ENCODE data around the gene ZNF280C.

The ZNF280C gene

GRCh38 chrX:130165703-130166502 lies 102.8 kb downstream of the ZNF280C start, which contains the start of gene AIFM1 (continued):
- TF ChIP-seq ZNF449 (tag by site-specific recombination; IDR thresholded peaks at IDR 0.05) (peak; percentile 37; the same call in 1 of the 2 replicates), ZNF350 (tag by site-specific recombination; IDR thresholded peaks at IDR 0.05) (no peak), MZF1 (tag by site-specific recombination; IDR thresholded peaks at IDR 0.05; ENCODE audit: borderline replicate concordance) (no peak), ZNF560 (tag by site-specific recombination; IDR thresholded peaks at IDR 0.05; ENCODE audit: borderline replicate concordance) (no peak), PRDM6 (tag by site-specific recombination; IDR thresholded peaks at IDR 0.05) (peak; percentile 30; the same call in 1 of the 2 replicates), YY2 (tag by site-specific recombination; IDR thresholded peaks at IDR 0.05) (no peak), ZNF785 (tag by site-specific recombination; IDR thresholded peaks at IDR 0.05) (no peak), ZNF239 (tag by site-specific recombination; IDR thresholded peaks at IDR 0.05) (no peak), ZNF155 (tag by site-specific recombination; IDR thresholded peaks at IDR 0.05) (no peak), ZNF660 (tag by site-specific recombination; IDR thresholded peaks at IDR 0.05) (peak; percentile 93), KLF8 (tag by site-specific recombination; IDR thresholded peaks at IDR 0.05) (peak; percentile 86), IKZF3 (tag by site-specific recombination; IDR thresholded peaks at IDR 0.05) (peak; percentile 92), ZNF24 (tag by site-specific recombination; IDR thresholded peaks at IDR 0.05) (peak; percentile 83; the same call in 1 of the 2 replicates), SCRT2 (tag by site-specific recombination; IDR thresholded peaks at IDR 0.05) (peak; percentile 96), ZNF776 (tag by site-specific recombination; IDR thresholded peaks at IDR 0.05; ENCODE audit: borderline replicate concordance) (no peak), ZNF132 (tag by site-specific recombination; IDR thresholded peaks at IDR 0.05; ENCODE audit: borderline replicate concordance) (no peak), ZBTB21 (tag by site-specific recombination; IDR thresholded peaks at IDR 0.05) (peak; percentile 66; the same call in 1 of the 2 replicates), TRIM28 (IDR thresholded peaks at IDR 0.05; ENCODE audit: borderline replicate concordance, low read length) (peak; percentile 92), ZSCAN5A (tag by site-specific recombination; IDR thresholded peaks at IDR 0.05) (0 out of 2 replicates have a peak, but pooled peaks have one; percentile 39), ZNF629 (tag by site-specific recombination; IDR thresholded peaks at IDR 0.05) (peak; percentile 77), KLF16 (tag by site-specific recombination; IDR thresholded peaks at IDR 0.05) (peak; percentile 89), ZNF394 (tag by site-specific recombination; IDR thresholded peaks at IDR 0.05; ENCODE audit: borderline replicate concordance) (peak; percentile 57), ZNF366 (tag by site-specific recombination; conservative IDR thresholded peaks at IDR 0.05) (peak; percentile 56), ZNF146 (tag by site-specific recombination; IDR thresholded peaks at IDR 0.05) (peak; percentile 48; the same call in 1 of the 2 replicates), ZNF133 (tag by site-specific recombination; IDR thresholded peaks at IDR 0.05) (no peak), ZNF529 (tag by site-specific recombination; IDR thresholded peaks at IDR 0.05; ENCODE audit: insufficient replicate concordance) (no peak), SCRT1 (tag by site-specific recombination; IDR thresholded peaks at IDR 0.05; ENCODE audit: borderline replicate concordance) (peak; percentile 92), ZSCAN18 (tag by site-specific recombination; IDR thresholded peaks at IDR 0.05) (peak; percentile 80), ZNF510 (tag by site-specific recombination; IDR thresholded peaks at IDR 0.05; ENCODE audit: insufficient replicate concordance) (no peak), ZNF677 (tag by site-specific recombination; IDR thresholded peaks at IDR 0.05) (peak; percentile 56; the same call in 1 of the 2 replicates), GLI2 (tag by site-specific recombination; IDR thresholded peaks at IDR 0.05; ENCODE audit: borderline replicate concordance, low read depth) (no peak), OSR2 (tag by site-specific recombination; IDR thresholded peaks at IDR 0.05) (peak; percentile 35; the same call in 1 of the 2 replicates), ZNF324 (tag by site-specific recombination; IDR thresholded peaks at IDR 0.05) (peak; percentile 98), GLI4 (tag by site-specific recombination; IDR thresholded peaks at IDR 0.05) (no peak)

Measured in HEK293 (cell line).